Trophoblast cell (in vitro differentiated cells and primary cell): ENCODE data around the gene RPL34.
A peak's percentile ranks its signal among the peaks of the same experiment; 100 is the strongest.

Source experiments
- DNase-seq, 2 donors: peaks; one replicate each; pipeline ENCODE4 v3.0.0-alpha.2; 2016
- H2AFZ ChIP-seq: 2 replicates; pipeline ENCODE4 v1.6.1; 2013; ENCODE audit warnings: low read length, moderate library complexity, mild to moderate bottlenecking; ENCODE audit not compliant: insufficient read depth, poor library complexity
- H2AK5ac ChIP-seq: 2 replicates; pipeline ENCODE4 v1.6.1; 2013; ENCODE audit warnings: mild to moderate bottlenecking, low read length
- H2BK120ac ChIP-seq: 2 replicates; pipeline ENCODE4 v1.6.1; 2013; ENCODE audit warnings: low read length, mild to moderate bottlenecking, moderate library complexity; ENCODE audit not compliant: insufficient read depth, poor library complexity
- H2BK12ac ChIP-seq: 2 replicates; pipeline ENCODE4 v1.6.1; 2013; ENCODE audit warnings: mild to moderate bottlenecking, low read length, moderate library complexity
- H2BK5ac ChIP-seq: 2 replicates; pipeline ENCODE4 v1.6.1; 2013; ENCODE audit warnings: low read length, low read depth, moderate library complexity, mild to moderate bottlenecking; ENCODE audit not compliant: poor library complexity
- H3K14ac ChIP-seq: 2 replicates; pipeline ENCODE4 v1.6.1; 2013; ENCODE audit warnings: mild to moderate bottlenecking, low read length
- H3K18ac ChIP-seq: 2 replicates; pipeline ENCODE4 v1.6.1; 2013; ENCODE audit warnings: mild to moderate bottlenecking, low read length
- H3K23ac ChIP-seq: 2 replicates; pipeline ENCODE4 v1.6.1; 2013; ENCODE audit warnings: low read length
- H3K27ac ChIP-seq: 2 replicates; pipeline ENCODE4 v1.5.1; 2013; ENCODE audit warnings: low read depth, mild to moderate bottlenecking, inconsistent platforms, low read length, moderate library complexity
- H3K27me3 ChIP-seq: 2 replicates; pipeline ENCODE4 v1.6.1; 2013; ENCODE audit warnings: inconsistent platforms, mild to moderate bottlenecking, low read length, moderate library complexity; ENCODE audit not compliant: insufficient read depth
- H3K36me3 ChIP-seq, 2 experiments: 1 replicate in 1 of 2; 2 replicates in 1 of 2; pipeline ENCODE4 v1.6.1; 2013; ENCODE audit warnings: low read length in 2 of 2, mild to moderate bottlenecking in 2 of 2, moderate library complexity in 1 of 2; ENCODE audit not compliant: insufficient read depth in 2 of 2, control insufficient read depth in 1 of 2
- H3K4ac ChIP-seq: 2 replicates; pipeline ENCODE4 v1.6.1; 2013; ENCODE audit warnings: low read depth, mild to moderate bottlenecking, low read length, moderate library complexity
- H3K4me1 ChIP-seq, 2 experiments: 1 replicate in 1 of 2; 2 replicates in 1 of 2; pipeline ENCODE4 v1.6.1; 2013; ENCODE audit warnings: low read length in 2 of 2, mild to moderate bottlenecking in 2 of 2, moderate library complexity in 1 of 2; ENCODE audit not compliant: insufficient read depth in 2 of 2, control insufficient read depth in 1 of 2
- H3K4me2 ChIP-seq: 2 replicates; pipeline ENCODE4 v1.6.1; 2013; ENCODE audit warnings: inconsistent platforms, mild to moderate bottlenecking, low read length, moderate library complexity
- H3K4me3 ChIP-seq: 2 replicates; pipeline ENCODE4 v1.5.1; 2013; ENCODE audit warnings: mild to moderate bottlenecking, low read depth, low read length, inconsistent platforms
- H3K79me1 ChIP-seq: one replicate; pipeline ENCODE4 v1.6.1; 2013; ENCODE audit warnings: low read length
- H3K79me2 ChIP-seq: 2 replicates; pipeline ENCODE4 v1.6.1; 2013; ENCODE audit warnings: low read length, mild to moderate bottlenecking; ENCODE audit not compliant: control insufficient read depth, insufficient read depth, poor library complexity
- H3K9ac ChIP-seq: 2 replicates; pipeline ENCODE4 v1.6.1; 2013; ENCODE audit warnings: mild to moderate bottlenecking, low read length
- H3K9me3 ChIP-seq: 2 replicates; pipeline ENCODE4 v1.6.1; 2013; ENCODE audit warnings: low read depth, mild to moderate bottlenecking, control low read depth, inconsistent platforms, low read length; ENCODE audit not compliant: insufficient read depth
- H4K12ac ChIP-seq: 2 replicates; pipeline ENCODE4 v1.6.1; 2013; ENCODE audit warnings: low read depth, mild to moderate bottlenecking, low read length, moderate library complexity
- H4K8ac ChIP-seq: 2 replicates; pipeline ENCODE4 v1.6.1; 2013; ENCODE audit warnings: low read depth, mild to moderate bottlenecking, low read length, moderate library complexity
- H4K91ac ChIP-seq: one replicate; pipeline ENCODE4 v1.6.1; 2013; ENCODE audit warnings: low read depth, mild to moderate bottlenecking, low read length, moderate library complexity
- WGBS: extraction: QIAGEN DNeasy Blood & Tissue Kit; methylation state at CpG from one replicate; pipeline ENCODE4 v1.1.7; 2013; ENCODE audit warnings: missing lambda C conversion rate; ENCODE audit not compliant: insufficient read length, insufficient coverage; ENCODE audit errors: extremely low coverage; 5-methylcytosine and 5-hydroxymethylcytosine counted together

RPL34 gene

DNA sequence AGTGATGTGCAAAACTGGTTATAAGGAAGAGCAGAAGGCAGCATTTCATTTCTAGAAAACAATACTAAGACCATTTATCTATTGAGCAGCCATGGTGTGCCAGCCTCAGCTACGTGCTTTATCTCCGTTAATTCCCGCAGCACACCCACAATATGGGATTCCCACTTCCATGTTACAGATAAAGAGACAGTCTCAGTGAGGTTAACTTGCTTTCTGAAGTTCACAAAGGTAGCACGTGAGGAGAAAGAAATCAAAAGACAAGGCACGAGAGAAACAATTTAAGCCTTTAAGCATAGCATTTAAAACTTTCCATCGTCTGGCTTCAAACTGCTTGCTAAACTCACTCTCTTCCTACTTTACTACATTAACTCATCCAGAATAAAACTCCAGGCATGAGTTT, 8.0 kb upstream of the RPL34 start:
- Histone ChIP-seq H4K91ac (no peak overlapping the region), H3K4me3 (no peak overlapping the region), H3K23ac (no peak overlapping the region), H2BK12ac (no peak overlapping the region), H2AK5ac (no peak overlapping the region), H3K79me1 (no peaks in the 10 kb centered on the region), H3K9me3 (no peaks in the 10 kb centered on the region), H2BK120ac (no peak overlapping the region), H2BK5ac (no peak overlapping the region), H3K9ac (no peak overlapping the region), H3K27me3 (no peaks in the 10 kb centered on the region), H3K79me2 (no peaks in the 10 kb centered on the region), H3K36me3 (no peaks in the 10 kb centered on the region), H4K12ac (no peak overlapping the region), H3K4me2 (no peak overlapping the region), H3K14ac (no peak overlapping the region), H4K8ac (no peak overlapping the region), H3K4ac (no peak overlapping the region), H3K27ac (no peak overlapping the region), H3K18ac (no peak overlapping the region), H2AFZ (no peak overlapping the region), H3K4me1 (no peaks in the 10 kb centered on the region)
- DNase-seq = no peak
- no CpG with 5 or more reads among the region's 6 CpGs for WGBS

DNA sequence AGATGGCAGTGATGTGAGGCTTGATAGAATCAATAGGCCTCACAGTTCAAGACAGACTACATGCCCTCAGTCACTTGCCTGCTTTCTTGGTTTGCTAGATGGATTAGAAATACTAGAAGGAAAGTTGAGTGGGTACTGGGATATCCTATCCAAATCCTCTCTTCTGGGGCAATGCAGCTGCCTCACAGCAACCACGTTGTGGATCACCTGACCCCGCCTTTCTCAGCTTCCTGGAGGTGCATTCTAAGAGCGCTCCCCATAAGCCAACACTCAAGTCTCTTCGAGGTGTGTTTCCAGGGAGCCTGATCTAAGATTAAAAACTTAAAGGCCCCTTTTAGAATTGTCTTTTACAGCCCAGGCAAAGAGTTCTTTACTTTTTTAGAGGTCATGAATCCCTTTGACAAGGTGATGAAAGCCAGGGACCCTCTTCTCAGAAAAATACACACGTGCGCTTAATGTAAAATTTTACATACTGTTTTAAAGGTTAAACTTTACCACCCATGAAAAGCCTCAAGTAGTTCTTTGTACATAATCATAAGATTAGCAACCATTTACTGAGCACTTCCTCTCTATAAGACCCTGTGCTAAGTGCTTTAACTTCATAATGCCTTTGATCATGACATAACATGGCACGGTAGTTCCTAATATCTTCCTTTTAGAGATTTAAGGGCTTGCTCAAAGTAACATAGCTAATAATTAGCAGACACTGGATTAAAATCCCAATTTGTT, 840 bp upstream of the RPL34 start:
- Histone ChIP-seq H4K8ac (no peak overlapping the region), H2BK5ac (no peak overlapping the region), H2AK5ac (no peak overlapping the region), H3K27me3 (no peaks in the 10 kb centered on the region), H2AFZ (no peak overlapping the region), H3K4me1 (peaks cover 0 to 6% of the 10 kb centered on the region in 2 experiments), H3K4me2 (peak overlapping the region; percentile 72), H2BK12ac (no peak overlapping the region), H3K18ac (no peak overlapping the region), H3K79me1 (peaks cover 5% of the 10 kb centered on the region), H3K14ac (no peak overlapping the region), H3K36me3 (peaks cover 7 to 23% of the 10 kb centered on the region in 2 experiments), H4K91ac (no peak overlapping the region), H3K23ac (no peak overlapping the region), H3K4ac (no peak overlapping the region), H3K79me2 (peaks cover 8% of the 10 kb centered on the region), H3K9me3 (no peaks in the 10 kb centered on the region), H3K9ac (no peak overlapping the region), H3K4me3 (no peak overlapping the region), H3K27ac (no peak overlapping the region), H2BK120ac (no peak overlapping the region), H4K12ac (no peak overlapping the region)
- no CpG with 5 or more reads among the region's 7 CpGs for WGBS
- DNase-seq = no peak

DNA sequence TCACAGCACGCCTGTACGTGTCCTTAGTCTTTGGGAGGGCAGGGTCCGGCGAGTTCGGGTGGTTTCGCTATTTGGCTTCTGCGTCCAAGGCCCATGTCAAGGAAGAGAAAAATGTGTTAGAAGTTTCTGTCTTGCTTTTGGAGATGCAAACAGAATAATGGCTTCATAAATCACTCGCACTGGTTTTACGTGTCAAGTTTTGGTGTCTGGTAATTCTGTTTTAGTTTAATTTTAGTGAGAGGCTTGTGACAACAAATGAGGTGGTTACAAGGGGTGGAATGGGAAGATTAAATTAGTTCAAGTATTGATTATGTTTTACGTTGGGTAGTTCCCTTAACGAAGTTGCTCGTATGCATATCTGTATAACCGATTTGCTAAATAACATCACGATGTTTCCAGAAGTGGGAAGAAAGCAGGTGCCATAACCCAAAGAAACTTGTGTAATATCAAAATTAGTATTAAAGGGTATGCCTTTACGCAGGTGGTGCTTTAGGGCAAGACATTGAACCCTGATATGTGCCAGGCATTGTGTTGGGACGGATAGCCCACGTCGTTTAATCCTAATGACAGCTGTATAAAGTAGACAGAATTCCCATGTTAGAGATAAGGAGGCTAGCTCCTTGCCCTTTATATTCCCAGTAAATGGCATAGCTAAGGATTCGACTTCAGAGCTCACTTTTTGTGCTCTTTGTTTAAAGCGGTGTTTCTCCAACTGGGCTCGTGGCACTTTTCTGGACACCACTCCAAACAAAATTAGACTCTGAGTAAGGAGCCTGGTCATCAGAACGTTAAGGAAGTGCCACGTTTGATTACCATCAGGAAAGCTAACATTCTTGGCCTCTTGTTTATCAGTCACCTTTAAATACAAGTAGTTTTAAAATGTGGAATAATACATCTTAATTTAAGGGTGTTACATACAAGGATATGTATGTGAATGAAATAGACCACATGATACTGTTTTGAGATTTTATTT, 843 bp downstream of the RPL34 start:
- H3K79me1 ChIP-seq = peaks cover 5% of the 10 kb centered on the region
- H4K12ac ChIP-seq = peak overlapping the region; percentile 81
- H2BK5ac ChIP-seq = peak overlapping the region; percentile 66
- H3K4ac ChIP-seq = peak overlapping the region; percentile 93
- H3K4me1 ChIP-seq = peaks cover 0 to 6% of the 10 kb centered on the region in 2 experiments
- peak overlapping the region; percentile 34 for H3K18ac ChIP-seq
- H2BK120ac ChIP-seq = peak overlapping the region; percentile 4
- peaks cover 8% of the 10 kb centered on the region for H3K79me2 ChIP-seq
- no CpG with 5 or more reads among the region's 23 CpGs for WGBS
- H3K9ac ChIP-seq = peak overlapping the region; percentile 96
- no peaks in the 10 kb centered on the region for H3K9me3 ChIP-seq
- H2AK5ac ChIP-seq = peak overlapping the region; percentile 18
- peaks cover 15 to 31% of the 10 kb centered on the region in 2 experiments for H3K36me3 ChIP-seq
- H3K14ac ChIP-seq = peak overlapping the region; percentile 28
- peak overlapping the region; percentile 82 for H3K4me3 ChIP-seq
- H3K23ac ChIP-seq = peak overlapping the region; percentile 45
- H3K27ac ChIP-seq = peak overlapping the region; percentile 70
- H2AFZ ChIP-seq = no peak overlapping the region
- peak overlapping the region; percentile 88 for H3K4me2 ChIP-seq
- DNase-seq = no peak
- peak overlapping the region; percentile 68 for H4K91ac ChIP-seq
- no peak overlapping the region for H2BK12ac ChIP-seq
- H3K27me3 ChIP-seq = no peaks in the 10 kb centered on the region
- peak overlapping the region; percentile 83 for H4K8ac ChIP-seq

DNA sequence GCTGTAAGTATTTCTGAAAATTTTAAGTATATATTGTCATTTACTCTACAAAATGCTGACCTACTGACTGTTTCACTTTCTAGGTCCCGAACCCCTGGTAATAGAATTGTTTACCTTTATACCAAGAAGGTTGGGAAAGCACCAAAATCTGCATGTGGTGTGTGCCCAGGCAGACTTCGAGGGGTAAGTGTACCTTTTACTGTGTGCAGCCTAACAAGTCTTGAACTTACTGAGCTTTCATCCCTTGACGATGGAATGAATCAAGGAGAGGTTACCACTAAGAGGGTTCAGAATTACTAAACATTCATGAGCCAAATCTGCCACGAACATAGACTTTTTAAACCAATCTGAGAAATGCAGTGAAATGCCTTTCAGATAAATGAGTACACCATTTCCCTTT, 1.6 kb downstream of the RPL34 start:
- Histone ChIP-seq H3K36me3 (peaks cover 23 to 39% of the 10 kb centered on the region in 2 experiments), H4K8ac (no peak overlapping the region), H4K12ac (no peak overlapping the region), H3K79me1 (peaks cover 5% of the 10 kb centered on the region), H3K4me1 (peaks cover 0 to 6% of the 10 kb centered on the region in 2 experiments), H3K4ac (peak overlapping the region; percentile 72), H3K18ac (no peak overlapping the region), H2AK5ac (no peak overlapping the region), H3K9ac (no peak overlapping the region), H2BK12ac (no peak overlapping the region), H3K27ac (no peak overlapping the region), H3K27me3 (no peaks in the 10 kb centered on the region), H3K4me3 (no peak overlapping the region), H3K79me2 (peaks cover 8% of the 10 kb centered on the region), H4K91ac (no peak overlapping the region), H3K14ac (no peak overlapping the region), H2AFZ (no peak overlapping the region), H3K4me2 (peak overlapping the region; percentile 46), H2BK5ac (no peak overlapping the region), H3K23ac (no peak overlapping the region), H2BK120ac (no peak overlapping the region), H3K9me3 (no peaks in the 10 kb centered on the region)
- DNase-seq = no peak
- no CpG with 5 or more reads among the region's 4 CpGs for WGBS
